Cardiac fibroblast (primary cell): ENCODE measurements around the gene CDKAL1.

Experiments used
- DNase-seq, 2 donors: peaks; one replicate each; pipeline versions ENCODE4 v3.0.0 to v3.0.0-alpha.2; 2010; ENCODE audit warnings: low read depth in 2 of 2
- H3K4me3 ChIP-seq, 2 donors: replicated peaks in 1 of 2; 1 replicate in 1 of 2; 2 replicates in 1 of 2; pipeline ENCODE4 v1.5.1; 2011; ENCODE audit warnings: low read depth in 2 of 2, low read length in 2 of 2, mild to moderate bottlenecking in 2 of 2, moderate library complexity in 1 of 2
- CTCF ChIP-seq: IDR thresholded peaks from one replicate; pipeline ENCODE4 v1.5.1; 2011; ENCODE audit warnings: low read depth, mild to moderate bottlenecking, low read length, inconsistent platforms

Gene CDKAL1

GRCh38 chr6:21098744-21099143, 564.5 kb downstream of the CDKAL1 start:
- DNase-seq = no peak
- H3K4me3 ChIP-seq = no peak overlapping the region
- TF ChIP-seq CTCF = no peak

- H3K4me3 ChIP-seq = no peak overlapping the region
- no peak for DNase-seq
- TF ChIP-seq CTCF = no peak
Observed at GRCh38 chr6:21099338-21100314, 565.4 kb downstream of the CDKAL1 start.

GRCh38 chr6:21100991-21101390, 566.7 kb downstream of the CDKAL1 start:
- H3K4me3 ChIP-seq = no peak overlapping the region
- no peak for DNase-seq
- TF ChIP-seq CTCF = no peak

- H3K4me3 ChIP-seq = no peak overlapping the region
- no peak for TF ChIP-seq CTCF
- DNase-seq = no peak
Observed at GRCh38 chr6:21101694-21102093, 567.4 kb downstream of the CDKAL1 start.

- no peak for TF ChIP-seq CTCF
- H3K4me3 ChIP-seq = no peak overlapping the region
- DNase-seq = no peak
Observed at GRCh38 chr6:21102201-21102600, 567.9 kb downstream of the CDKAL1 start.

GRCh38 chr6:21102624-21103023, 568.4 kb downstream of the CDKAL1 start:
- H3K4me3 ChIP-seq = no peak overlapping the region
- no peak for DNase-seq
- TF ChIP-seq CTCF = no peak
